ENCODE measurements around the gene DXO.
"Not testable (repeated sequence)": the region's sequence is repeated elsewhere in the genome, so short reads cannot be mapped to it uniquely, and the experiment has no call there.

- not testable (repeated sequence) for TF ChIP-seq CTCF (IDR thresholded peaks at IDR 0.05); ZFX (IDR thresholded peaks at IDR 0.05; ENCODE audit: borderline replicate concordance)
These were observed 39.1 kb upstream of the DXO start for GRCh38 chr6:32010856-32011530.
